Activated CD4-positive, alpha-beta T cell treated with anti-CD3 and anti-CD28 coated beads, Interleukin-2, amount 50 U/mL, for 1 hour (primary cell): Measurements from ENCODE around the gene SNX30.
A peak's percentile ranks its signal among the peaks of the same experiment; 100 is the strongest.
"Not testable (repeated sequence)": the region's sequence is repeated elsewhere in the genome, so short reads cannot be mapped to it uniquely, and the experiment has no call there.

ENCODE experiments used
- DNase-seq: peaks from one replicate; pipeline ENCODE4 v3.0.0-alpha.2; 2020

The SNX30 gene, protein sequence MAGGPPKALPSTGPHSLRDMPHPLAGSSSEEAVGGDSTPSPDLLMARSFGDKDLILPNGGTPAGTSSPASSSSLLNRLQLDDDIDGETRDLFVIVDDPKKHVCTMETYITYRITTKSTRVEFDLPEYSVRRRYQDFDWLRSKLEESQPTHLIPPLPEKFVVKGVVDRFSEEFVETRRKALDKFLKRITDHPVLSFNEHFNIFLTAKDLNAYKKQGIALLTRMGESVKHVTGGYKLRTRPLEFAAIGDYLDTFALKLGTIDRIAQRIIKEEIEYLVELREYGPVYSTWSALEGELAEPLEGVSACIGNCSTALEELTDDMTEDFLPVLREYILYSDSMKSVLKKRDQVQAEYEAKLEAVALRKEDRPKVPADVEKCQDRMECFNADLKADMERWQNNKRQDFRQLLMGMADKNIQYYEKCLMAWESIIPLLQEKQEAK

DNA sequence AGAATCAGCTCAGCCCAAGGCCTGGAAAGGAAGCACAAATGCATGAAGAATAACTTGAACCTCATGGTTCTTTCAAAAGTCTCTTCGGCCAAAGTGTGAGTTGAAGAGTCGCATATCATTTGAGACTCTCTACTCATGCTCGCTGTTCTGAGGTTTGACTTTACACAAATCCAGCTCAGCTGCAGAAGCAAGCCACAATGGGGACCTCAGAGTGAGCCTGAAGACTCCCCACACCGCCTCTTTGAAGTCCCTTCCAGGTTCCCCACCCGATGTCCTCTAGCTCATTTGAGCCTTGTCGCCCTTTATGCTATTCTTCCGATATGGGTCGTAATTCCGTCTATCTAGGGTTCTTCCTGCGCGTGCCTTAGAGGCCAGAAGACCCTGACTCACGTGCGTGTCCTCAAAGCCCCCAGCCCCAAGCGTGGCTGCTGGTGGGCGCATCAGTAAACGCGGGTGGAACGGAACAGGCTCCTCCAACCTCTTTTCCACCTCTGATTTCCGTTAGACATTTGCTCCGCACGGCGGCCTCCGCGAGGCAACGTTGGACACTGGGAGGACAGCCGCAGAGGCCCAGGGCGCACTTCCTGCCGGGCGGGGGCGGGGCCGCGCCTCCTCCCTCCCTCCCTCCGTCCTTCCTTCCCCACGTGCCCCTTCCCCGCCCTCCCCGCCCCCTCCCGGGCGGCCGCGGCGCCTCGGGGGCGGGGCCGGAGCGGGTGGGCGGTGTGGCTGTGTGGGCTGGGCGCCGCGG is at the start of gene SNX30:
SNX30 (plus strand) TSS at position 745 of the 748 bp plus-strand sequence. CDS start 242 bp downstream, outside the sequence.
- peak; percentile 71 for DNase-seq

DNA sequence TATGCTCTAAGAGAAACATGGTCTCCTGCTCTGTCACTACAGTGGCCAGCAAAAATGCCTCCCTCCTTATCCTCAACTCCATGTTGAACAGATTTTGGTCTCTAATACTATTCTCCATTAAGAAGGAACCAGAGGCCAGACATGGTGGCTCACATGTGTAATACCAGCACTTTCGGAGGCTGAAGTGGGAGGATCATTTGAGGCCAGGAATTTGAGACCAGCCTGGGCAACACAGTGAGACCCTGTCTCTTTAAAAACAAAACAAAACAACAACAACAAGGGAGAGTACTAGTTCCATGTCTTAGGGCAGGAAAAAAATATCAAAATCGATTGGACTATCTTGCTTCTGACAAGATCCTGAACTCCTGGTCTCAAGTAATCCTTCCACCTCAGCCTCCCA is 47.3 kb upstream of the SNX30 start:
- DNase-seq: no peak

DNA sequence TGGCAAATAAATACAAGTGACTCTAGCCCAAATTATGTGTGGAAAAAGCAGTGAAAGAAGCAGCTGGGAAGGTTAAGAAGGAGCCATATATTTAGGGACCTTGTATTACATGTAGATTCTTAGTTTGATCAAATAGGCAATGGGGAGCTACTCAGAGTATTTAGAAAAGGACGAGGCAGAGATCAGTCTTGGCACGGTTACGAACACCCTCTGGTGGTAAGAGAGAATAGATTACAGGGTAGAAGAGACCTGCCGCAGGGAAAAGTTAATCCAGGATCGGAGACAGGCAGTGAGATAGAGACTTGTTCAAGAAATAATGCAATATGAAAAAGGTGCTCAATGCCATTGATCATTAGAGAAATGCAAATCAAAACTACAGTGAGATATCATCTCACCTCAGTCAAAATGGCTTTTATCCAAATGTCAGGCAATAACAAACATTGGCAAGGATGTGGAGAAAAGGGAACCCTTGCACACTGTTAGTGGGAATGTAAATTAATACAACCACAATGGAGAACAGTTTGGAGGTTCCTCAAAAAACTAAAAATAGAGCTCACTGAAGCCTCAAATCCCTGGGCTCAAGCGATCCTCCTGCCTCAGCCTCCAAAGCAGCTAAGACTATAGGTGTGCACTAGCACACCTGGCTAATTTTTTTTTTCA is 44.7 kb upstream of the SNX30 start:
- no peak for DNase-seq

DNA sequence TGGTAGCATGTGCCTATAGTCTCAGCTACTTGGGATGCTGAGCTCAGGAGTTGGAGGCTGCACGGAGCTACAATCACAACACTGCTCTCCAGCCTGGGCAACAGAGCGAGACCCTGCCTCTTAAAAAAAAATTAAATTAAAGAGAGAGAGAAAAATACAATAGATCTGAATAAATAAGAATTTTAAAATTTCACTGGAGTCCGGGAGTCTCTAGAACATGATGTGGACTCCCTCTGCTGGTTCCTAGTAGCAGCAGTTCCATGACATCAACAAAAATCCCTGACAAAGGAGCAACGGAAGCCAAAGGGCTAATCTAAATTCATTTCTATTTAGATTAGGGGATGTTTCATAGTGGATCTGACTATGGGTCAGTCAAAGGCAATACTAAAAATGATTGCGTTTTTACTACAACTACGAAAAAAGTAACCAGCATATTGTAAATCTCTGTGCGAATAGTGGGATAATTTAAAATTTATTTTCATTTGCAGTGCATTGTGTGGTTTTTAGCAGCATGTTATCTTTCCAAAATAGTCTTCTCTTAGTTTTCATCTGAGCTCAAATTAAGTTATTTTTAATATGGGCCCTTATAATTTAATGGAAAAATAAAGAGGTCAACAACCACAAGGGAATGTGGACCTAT is 39.4 kb upstream of the SNX30 start:
- no peak for DNase-seq

DNA sequence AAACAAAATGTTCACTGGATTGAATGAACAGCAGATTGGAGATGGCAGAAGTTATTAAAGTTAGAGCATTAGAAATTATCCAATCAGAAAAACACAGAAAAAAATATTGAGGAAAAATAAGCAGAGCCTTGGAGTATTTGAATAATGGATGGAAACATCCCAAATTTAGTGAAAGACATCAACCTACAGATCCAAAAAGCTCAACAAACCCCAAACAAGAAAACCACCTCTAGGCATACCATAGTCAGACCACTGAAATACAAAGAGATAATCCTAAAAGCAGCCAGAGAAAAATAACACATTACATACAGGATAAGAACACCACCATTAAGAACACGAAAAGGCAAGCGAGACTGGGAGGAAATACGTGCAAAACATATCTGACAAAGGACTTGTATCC is 37.9 kb upstream of the SNX30 start:
- DNase-seq: no peak

DNA sequence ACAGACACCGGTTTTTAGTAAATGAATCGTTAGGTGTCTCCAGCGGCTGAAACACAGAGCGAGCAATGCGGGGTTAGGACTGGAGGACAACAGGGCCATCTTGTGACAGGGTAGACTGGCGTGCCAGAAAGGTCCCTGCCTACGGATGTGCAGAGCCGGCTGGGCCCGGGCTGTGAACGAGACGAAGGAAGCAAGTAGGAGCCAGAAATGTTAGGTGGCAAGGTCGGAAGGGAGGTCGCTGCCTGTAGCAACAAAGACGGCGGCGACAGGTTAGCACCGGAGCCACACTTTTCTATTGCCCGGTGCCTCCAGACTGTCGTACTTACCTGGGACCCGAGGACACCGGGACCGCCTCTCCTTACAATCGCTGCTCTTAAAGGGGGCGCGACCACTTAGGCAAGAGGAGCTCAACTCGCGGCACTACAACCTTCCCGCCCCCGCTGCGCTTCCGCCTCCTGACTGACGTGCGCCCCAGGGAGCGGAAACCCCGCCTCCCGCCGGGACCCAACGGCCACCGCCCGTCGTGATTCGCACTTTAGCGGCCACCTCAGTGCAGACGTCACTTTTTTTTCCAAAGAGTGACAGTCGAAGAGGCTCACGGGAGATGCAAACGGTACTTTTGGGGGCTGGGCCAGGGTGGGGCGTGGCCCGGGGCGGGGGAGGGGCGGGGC is 32.8 kb upstream of the SNX30 start, which contains the start of gene INIP:
INIP (minus strand) TSS at position 457 of the 671 bp plus-strand sequence. CDS start 1,632 bp downstream, outside the sequence.
- peak; percentile 95 for DNase-seq

DNA sequence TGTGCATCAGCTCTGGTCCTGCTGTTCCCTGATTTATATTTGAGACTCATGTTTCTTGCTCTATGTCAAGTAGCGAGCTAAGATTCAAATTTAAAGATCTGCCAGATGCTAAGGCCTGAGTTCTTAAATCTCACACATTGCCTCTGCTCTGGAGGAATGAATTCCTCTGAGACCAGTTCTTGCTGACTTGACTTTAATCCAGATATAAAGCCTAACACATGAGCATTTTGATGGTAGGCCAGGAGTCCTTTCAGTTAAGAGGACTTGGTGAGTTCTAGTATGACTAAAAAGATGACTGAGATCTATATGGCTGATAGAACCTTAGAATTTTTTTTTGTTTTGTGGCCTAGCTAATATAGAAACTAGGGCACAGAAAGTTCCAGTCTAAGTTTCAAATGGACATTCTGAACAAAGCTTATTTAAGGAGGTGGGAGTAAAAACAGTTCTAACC is 31.3 kb upstream of the SNX30 start:
- DNase-seq: no peak

DNA sequence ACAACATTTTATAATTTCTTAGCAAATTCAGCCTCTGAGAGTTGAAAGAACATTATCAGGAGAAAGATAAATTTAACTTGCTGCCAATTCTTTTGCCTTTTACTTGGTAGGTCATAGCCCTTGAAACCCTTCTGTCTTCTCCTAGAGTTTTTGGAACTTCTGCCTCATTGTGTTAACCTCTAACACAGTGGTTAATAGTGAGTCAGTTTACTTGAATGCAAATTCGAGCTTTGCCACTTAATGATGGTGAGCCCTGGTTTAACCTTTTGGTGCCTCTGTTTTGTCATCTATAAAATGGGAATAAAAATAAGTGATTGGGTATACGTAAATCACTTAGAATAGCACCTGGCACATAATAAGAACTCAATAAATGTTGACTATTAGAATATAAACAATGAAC is 30.9 kb upstream of the SNX30 start:
- DNase-seq: no peak

DNA sequence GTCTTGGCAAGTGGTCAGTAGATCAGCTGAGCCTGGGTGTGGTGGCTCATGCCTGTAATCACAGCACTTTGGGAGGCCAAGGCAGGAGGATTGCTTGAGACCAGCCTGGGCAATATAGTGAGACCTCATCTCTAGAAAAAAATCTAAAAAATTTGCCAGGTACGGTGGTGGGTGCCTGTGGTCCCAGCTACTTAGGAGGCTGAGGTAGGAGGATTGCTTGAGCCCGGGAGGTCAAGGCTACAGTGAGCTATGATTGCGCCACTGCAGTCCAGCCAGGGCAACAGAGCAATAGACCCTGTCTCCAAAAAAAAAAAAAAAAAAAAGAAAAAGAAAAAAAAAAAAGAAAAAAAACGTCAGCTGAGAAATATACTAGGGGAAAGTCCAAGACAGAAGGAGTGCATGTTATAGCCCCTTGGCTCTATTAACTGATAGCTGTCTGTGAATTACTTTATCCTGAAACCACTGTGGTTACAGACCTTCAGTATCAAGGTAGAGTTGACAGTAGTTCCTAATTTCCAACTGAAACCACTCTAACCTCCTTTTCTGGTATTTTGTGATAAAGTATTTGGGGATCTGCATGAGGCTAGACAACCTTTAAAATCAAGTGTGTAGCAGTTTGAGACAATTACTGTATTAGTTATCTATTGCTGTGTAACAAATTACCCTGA is 30.3 kb upstream of the SNX30 start:
- no peak for DNase-seq

DNA sequence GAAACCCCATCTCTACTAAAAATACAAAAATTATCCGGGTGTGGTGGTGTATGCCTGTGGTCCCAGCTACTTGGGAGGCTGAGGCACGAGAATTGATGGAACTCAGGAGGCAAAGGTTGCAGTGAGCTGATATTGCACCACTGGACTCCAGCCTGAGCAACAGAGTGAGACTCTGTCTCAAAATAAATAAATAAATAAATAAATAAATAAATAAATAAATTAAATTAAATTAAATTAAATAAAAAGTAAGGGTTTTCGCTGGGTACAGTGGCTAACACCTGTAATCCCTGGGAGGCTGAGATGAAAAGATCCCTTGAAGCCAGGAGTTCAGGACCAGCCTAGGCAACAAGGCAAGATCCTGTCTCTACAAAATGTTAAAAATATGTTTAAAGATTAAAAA is 27.8 kb upstream of the SNX30 start:
- DNase-seq: not testable (repeated sequence)

DNA sequence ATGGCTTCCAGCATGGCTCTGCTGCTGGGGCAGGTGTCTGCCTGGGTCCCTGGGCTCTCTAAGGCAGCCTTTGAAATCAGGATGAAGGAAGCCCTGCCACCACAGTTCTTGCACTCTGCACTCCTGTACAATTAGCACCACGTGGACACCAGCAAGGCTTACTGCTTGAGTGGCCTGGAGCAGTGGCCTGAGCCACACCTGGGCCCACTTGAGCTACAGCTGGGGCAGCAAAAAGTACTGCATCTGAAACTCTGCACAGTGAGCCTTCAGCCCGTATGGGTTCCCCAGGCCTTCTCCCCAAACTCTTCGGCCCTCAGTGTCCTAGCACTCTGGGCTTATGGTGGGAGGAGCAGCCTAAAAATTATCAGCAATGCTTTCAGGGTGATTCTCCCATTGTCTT is 24.6 kb upstream of the SNX30 start:
- DNase-seq: no peak

DNA sequence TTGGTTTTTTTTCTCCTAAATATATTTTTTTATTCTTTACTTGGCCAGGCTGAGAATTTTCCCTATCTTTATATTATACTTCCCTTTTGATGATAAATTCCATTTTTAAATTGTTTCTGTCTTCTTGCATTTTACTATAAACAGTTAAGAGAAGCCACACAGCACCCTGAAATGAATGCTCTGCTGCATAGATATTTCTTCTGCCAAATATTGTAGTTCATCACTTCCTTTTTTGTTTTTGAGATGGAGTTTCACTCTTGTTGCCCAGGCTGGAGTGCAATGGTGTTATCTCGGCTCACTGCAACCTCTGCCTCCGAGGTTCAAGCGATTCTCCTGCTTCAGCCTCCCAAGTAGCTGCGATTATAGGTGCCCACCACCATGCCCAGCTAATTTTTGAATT is 24.1 kb upstream of the SNX30 start:
- DNase-seq: no peak

DNA sequence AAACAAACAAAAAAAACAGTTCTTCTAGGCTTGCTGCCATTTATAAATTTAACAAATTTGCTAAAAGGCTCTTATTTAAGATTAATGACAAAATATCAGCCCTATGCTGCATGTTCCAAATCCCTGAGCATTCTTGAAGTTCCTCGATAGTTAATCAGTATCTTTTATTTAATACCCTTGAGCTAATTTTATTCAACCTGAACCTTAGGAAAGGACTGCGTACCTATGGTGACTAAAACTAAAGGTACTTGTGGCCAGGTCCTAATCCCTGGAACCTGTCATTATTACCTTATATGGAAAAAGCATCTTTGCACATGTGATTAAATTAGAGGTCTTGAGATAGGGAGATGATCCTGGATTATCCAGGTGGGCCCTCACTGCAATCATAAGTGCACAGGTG is 22.2 kb upstream of the SNX30 start:
- no peak for DNase-seq

DNA sequence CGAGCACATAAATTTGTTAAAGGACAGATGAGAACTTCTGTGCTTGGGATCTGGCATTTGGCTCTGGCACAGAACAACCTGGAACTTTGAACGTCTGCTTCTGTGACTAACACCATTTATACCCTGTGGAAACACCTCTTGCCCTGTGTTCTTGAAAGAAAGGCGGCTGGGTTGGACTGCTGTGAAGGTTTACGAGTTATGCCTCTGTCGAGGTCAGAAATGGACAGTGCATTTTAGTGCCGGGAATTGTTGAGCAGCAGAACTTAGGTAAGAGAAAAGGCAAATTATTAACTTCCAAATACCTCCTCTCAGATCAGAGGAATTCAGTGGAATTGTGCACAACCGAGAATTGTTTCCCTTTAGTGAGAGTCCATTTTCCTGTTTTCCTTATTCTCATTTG is 18.6 kb upstream of the SNX30 start:
- DNase-seq: no peak

DNA sequence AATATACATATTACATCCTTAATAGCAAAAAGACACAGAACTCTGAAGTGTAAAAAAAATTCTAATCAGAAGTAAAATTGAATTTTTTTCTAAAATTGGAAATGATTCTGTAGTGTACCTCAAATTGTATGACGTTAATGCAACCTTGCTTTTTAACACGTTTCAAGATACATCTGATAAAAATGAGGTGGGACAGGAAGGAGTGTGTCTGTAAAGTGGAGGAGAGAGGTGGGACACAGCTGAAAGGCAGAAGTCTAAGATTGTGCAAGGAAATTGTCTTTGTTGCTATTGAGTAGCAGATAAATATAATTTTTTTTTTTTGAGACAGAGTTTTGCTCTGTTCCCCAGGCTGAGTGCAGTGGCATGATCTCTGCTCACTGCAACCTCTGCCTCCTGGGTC is 15.7 kb upstream of the SNX30 start:
- no peak for DNase-seq

DNA sequence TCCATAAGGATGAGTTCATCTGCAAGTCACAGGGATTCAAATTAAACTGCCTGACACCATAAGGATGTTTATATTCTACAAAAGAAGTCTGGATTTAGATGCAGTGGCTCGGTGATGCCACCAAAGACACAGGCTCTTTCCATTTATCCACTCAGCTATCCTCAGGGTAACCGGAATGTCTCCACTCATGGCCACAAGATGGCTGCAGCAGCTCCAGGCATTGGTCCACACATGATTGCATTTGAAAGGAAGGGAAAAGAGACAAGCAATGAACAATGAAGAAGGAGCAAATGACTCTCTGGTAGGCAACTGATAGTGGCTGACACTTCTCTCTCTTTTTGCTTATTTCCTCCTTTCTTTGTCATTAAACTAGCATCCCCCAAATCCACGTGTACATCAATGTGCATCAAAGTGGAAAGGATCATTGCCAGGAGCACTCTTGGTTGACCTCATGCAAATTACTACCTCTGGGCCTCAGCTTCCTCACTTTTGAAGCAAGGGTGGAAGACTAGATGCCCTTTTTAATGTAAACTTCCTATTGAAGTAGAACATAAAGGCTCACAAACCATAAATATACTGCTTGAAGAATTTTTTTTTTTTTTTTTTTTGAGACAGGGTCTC is 7.2 kb upstream of the SNX30 start:
- no peak for DNase-seq

DNA sequence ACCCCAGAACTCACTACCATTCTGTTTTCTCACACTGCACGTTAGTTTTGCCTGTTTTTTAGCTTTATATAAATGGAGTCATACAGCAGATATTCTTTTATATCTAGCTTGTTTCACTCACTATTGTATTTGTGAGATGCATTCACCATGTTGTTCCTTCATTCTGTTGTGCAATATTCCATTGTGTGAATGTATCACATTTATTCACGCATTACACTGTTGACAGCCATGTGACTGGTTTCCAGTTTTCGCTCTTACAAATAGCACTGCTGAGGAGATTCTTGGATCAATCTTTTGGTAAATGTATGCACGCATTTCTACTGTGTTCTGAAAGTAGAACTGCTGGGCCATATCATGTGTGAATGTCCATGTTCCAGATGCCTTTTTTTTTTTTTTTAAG is 6.4 kb upstream of the SNX30 start:
- DNase-seq: no peak

DNA sequence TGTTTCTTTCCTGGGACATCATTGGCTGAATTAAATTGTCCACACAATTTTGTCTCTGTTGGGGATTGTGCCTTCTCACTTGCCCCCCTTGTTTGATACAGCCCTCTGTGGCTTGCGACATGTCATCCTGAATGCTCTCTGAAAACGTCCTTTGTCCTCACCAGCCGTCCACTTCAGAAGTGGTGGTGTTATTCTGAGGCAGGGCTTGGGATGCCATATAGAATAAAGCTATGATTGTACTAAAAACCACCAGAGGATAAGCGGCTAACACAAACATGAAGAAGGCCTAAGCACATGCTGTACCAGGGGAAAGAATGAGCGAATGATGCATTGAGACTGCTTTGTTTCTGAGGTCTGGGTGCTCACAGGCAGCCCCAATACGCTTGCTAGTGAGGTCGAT is 3.5 kb upstream of the SNX30 start:
- DNase-seq: no peak

DNA sequence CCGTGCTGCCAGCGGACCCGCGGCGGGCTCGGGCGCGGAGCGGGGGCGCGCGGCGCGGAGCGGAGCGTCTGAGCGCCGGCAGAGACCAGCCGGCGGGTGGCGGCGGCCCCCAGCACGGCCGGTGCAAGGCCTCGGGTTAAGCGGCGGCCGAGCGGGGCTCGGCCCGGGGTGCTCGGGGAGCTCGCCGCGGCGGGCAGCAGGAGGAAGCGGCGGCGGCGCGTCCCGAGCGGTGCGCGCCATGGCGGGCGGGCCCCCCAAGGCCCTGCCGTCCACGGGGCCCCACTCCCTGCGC is 150 bp downstream of the SNX30 start:
- no peak for DNase-seq

DNA sequence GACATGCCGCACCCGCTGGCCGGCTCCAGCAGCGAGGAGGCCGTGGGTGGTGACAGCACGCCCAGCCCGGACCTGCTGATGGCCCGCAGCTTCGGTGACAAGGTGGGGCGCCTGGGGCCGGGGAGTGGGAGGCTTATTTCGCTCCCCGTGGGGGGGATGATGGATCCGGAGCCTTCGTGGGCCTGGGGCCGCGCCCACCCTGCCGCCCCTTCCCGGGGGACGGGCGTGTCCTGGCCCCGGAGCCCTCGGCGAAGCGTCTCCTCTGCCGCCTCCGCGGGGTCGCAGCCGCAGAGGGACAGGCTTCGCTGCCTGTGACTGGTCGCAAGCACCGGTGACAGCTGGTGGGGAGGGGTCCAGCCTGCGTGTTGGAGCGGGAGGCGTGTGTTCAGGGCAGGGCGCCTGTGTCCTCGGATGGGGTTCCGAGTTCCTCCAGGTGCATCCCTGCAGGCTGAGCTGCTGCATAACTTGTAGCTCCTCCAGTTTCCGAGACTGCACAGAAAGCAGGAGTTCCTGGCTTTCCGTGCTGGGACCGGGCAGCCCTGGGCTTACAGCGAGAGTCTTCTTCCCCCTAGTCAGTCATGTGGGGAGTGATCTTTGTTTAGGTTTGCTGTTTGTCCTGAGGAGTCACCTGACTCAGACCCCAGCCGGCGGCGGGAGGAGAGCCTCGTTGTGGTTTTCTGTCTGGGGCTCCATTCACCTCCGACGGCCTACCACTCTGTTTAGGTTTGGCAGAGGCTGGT is 666 bp downstream of the SNX30 start:
- peak; percentile 49 for DNase-seq
